Left colon (tissue), 2 donors: Measurements from ENCODE around the gene RBP3. TPM values are rescaled to one million over a fixed set of nuclear protein-coding genes. Genes with fewer than 3 reads are reported as not detected.
A peak's percentile ranks its signal among the peaks of the same experiment; 100 is the strongest.

Source experiments
- ATAC-seq: fragments of 200-7000 bp; cut with Tn5 transposase; one replicate; pipeline ENCODE4 v1.9.1; 2020; ENCODE audit warnings: mild to moderate bottlenecking, moderate library complexity
- DNase-seq, 2 donors: peaks; one replicate each; pipeline ENCODE4 v3.0.0-alpha.2; 2020
- intact Hi-C, 2 donors: fragments of 100-400 bp; cut with DNase I in 1 of 2; cut with micrococcal nuclease in 1 of 2; formaldehyde crosslinking; loops; one replicate each; pipeline versions ENCODE4 v1.11.2 to v1.14.0; 2022; cut with DNase I, micrococcal nuclease
- total RNA-seq, 2 donors: library from RNA; stranded (reverse); fragmentation: NEBNext Ultra II Directional; extraction: Animal tissue kit (Norgen Biotek cat#: 25700); gene quantifications; one replicate each; pipeline ENCODE4 v1.2.1, GENCODE V29; 2021
- donor health status: DM: no; HTN: no; CAD: no.
- donor health status: DM: yes; HTN: yes; CAD: no.

Gene RBP3
- total RNA-seq, 2 donors from 2014 or later, result not detected

DNA sequence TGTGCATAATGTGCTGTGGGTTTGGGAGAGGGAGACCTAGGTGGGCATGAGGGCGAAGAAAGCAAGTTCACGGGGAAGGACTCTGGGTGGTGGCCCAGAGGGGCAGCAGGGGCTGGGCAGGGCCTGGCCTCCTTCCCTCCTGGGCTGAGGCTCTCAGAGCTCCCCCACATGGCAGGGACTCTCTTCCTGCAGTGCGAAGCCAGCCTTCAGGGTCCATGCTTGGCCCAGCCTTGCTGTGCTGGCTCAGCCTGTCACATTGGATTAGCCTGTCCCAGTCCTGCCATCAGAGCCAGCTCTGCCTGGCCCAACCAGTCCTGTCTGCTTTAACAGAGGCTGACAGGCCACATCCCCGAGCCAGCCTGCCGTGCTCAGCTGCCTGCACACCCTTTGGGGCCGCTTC lies 56.3 kb downstream of the RBP3 start:
- intact Hi-C loops, result no loop called here
- ATAC-seq, result no peak
- no peak for DNase-seq

DNA sequence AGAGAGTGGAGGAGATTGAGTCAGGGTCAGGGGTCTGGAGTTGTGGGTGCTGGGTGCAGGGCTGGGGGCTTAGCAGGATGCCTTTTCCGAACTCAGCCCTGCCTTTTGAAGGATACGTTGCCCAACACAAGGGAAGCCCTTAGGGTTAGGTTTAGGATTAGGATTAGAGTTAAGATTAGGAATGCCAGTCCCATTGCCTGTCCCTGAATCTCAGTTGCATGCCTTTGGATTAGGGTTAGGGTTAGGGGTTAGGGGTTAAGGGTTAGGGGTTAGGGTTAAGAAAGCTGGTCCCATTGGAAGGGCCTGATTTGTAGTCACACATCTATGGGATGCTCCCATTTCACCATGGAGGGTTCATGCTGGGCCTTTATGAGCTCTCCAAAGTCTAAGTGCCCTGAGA lies 56.8 kb downstream of the RBP3 start:
- DNase-seq, result no peak
- ATAC-seq, result no peak
- intact Hi-C loops, result no loop called here

DNA sequence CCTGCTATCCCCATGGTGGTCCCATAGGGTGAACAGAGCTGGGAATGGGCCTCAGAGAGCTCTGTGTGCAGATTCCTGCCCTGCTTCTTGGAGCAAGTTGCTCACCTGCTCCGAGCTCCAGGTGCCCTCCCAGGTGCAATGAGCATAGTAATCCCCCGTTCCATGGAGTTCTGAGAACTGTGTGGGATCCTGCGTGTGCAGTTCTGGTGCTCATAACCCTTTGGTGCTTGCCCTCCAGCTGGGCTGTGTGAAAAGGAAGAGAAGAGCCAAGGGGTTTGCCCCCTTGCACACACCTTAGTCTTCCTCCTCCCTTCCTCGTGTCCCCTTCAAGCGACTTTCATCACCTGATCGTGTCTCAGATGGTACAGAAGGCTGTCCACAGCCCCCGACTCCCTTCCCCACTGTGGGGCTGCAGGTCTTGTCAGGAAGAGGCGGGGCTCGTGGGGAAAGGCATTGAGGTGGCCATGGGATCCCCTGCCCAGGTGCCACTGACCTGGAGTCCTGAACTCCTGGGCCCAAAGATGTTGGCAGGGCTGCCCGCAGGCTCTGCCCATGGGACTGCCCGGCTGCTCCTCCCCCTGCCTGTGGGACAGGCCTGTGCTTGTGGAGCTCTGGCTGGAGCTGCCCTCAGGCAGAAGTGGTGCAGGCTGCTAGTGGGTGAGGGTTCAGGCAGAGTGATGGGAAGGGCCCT lies 57.8 kb downstream of the RBP3 start:
- DNase-seq (no peak), ATAC-seq (no peak)
- intact Hi-C loops, result no loop called here

DNA sequence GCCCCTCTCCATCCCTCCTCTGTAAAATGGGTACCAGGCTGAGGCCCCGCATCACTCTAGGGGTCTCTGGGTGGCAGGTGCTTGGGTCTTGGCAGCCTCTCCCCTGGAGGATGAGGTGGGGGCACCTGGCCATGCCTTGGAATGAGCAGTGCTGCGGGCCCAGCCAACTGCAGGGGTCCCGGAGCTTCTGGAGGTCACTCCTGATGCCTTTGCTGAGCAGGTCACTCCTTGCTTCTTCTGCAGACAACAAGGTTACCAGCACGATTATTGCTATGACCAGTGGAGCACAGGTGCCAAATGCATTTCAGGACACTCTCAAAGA lies 58.3 kb downstream of the RBP3 start:
- intact Hi-C loops, result no loop called here
- no peak for DNase-seq
- ATAC-seq, result no peak

DNA sequence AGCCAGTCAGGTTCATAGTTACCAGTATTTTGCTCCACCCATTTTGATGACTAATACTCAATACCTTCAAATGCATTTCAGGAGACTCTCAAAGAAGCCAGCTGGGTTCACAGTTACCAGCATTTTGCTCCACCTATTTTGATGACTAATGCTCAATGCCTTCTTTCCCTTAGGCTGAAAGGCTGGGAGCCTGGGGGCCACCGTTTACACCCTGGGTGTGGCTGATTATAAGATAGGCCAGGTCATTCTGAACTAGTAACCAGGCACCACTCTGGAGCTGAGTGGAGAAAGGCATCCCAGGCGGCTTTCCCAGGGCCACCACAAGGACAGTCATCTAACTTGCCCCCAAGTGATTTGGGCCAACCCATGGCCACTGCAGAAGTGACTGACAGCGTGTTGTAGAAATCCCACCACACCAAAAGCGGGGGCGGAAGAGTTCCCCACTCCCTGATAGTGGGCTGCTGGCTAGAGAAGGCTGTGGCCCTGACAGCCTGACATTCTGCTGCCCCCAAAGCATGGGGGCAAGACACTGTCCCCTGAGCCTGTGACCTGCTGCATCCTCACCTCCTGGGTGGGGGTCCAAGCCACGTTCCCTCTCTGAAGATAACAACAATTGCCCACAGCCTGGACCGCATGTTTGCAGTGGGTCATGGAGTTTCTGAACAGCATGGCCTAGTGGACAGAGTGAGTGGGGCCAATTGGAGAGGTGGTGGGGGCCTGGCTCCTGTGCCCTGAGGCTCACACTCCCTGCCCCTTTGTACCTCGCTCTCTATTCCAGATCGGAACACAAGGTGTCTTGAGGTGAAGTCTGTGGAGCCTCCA lies 58.9 kb downstream of the RBP3 start:
- intact Hi-C loops, result no loop called here
- peak; percentile 57 for ATAC-seq
- no peak for DNase-seq

Other genes with a start within 250 kb of the RBP3 start
- under 1 TPM; 0.12 to 0.67 TPM for gene GDF10, start 48.2 kb upstream of the RBP3 start, total RNA-seq
- not detected for gene GDF2, start 25.9 kb upstream of the RBP3 start, total RNA-seq
- gene ZNF488, start 35.9 kb downstream of the RBP3 start, total RNA-seq, result 1 to 10 TPM in 1 of 2 donors, under 1 TPM in 1; 0.64 to 1.7 TPM
- not detected for gene ANXA8, start 135.8 kb downstream of the RBP3 start, total RNA-seq
- 1 to 10 TPM; 2.7 to 2.9 TPM for gene FAM25G, start 143.3 kb downstream of the RBP3 start, total RNA-seq
- 1 to 10 TPM; 5.2 to 7.5 TPM for gene AGAP9, start 175.3 kb downstream of the RBP3 start, total RNA-seq